ENCODE results near the gene TRIL. TPM values are rescaled to one million over a fixed set of nuclear protein-coding genes. Genes with fewer than 3 reads are reported as not detected.

Gene TRIL
- total and polyA plus RNA-seq, 2 of the 13 experiments (the other 11 are each of a cell fraction or from before 2014, with no cell fraction given): 0.18 to 0.40 TPM

GRCh38 chr7:28955718-28956607, 2.2 kb downstream of the TRIL start (continued):
- TF ChIP-seq TP53 (CRISPR knock-in tag; conservative IDR thresholded peaks at IDR 0.05) (peak; percentile 90), ZNF790 (CRISPR knock-in tag; IDR thresholded peaks at IDR 0.05; ENCODE audit: borderline replicate concordance) (peak; percentile 95; the same call in 1 of the 2 replicates), HINFP (CRISPR knock-in tag; IDR thresholded peaks at IDR 0.05; ENCODE audit: low read depth) (no peak; the same call in 1 of the 2 replicates), FOXP4 (CRISPR knock-in tag; IDR thresholded peaks at IDR 0.05) (no peak; the same call in 1 of the 2 replicates), TFAP4 (IDR thresholded peaks at IDR 0.05; ENCODE audit: borderline replicate concordance, low read depth) (peak; percentile 93), PHF20 (CRISPR knock-in tag; IDR thresholded peaks at IDR 0.05) (peak; percentile 22; the same call in 1 of the 2 replicates), ZNF574 (CRISPR knock-in tag; IDR thresholded peaks at IDR 0.05) (peak; percentile 90), THAP7 (CRISPR knock-in tag; IDR thresholded peaks at IDR 0.05) (peak; percentile 94; the same call in 1 of the 2 replicates), BCL3 (CRISPR knock-in tag; IDR thresholded peaks at IDR 0.05) (no peak; the same call in none of the 2 replicates), CBX1 (IDR thresholded peaks at IDR 0.05; ENCODE audit: low read depth) (no peak), ONECUT2 (CRISPR knock-in tag; IDR thresholded peaks at IDR 0.05) (no peak; the same call in 1 of the 2 replicates), FOXK2 (IDR thresholded peaks at IDR 0.05) (no peak), IKZF1 (IDR thresholded peaks at IDR 0.05) (no peak), BHLHE40 (IDR thresholded peaks at IDR 0.05; ENCODE audit: low read length) (0 out of 2 replicates have a peak, but pooled peaks have one; percentile 15), NCOA2 (CRISPR knock-in tag; IDR thresholded peaks at IDR 0.05) (peak; percentile 63), BATF2 (CRISPR knock-in tag; IDR thresholded peaks at IDR 0.05) (peak; percentile 97), JUNB (CRISPR knock-in tag; IDR thresholded peaks at IDR 0.05; ENCODE audit: borderline replicate concordance) (peak; percentile 82), SP1 (IDR thresholded peaks at IDR 0.05) (no peak), SP1 (CRISPR knock-in tag; IDR thresholded peaks at IDR 0.05) (0 out of 2 replicates have a peak, but pooled peaks have one; percentile 25)

Data from HepG2 (cell line).